Measurements from ENCODE around the gene LRP11.
A peak's percentile ranks its signal among the peaks of the same experiment; 100 is the strongest.
"Not testable (repeated sequence)": the region's sequence is repeated elsewhere in the genome, so short reads cannot be mapped to it uniquely, and the experiment has no call there.

The LRP11 gene

DNA sequence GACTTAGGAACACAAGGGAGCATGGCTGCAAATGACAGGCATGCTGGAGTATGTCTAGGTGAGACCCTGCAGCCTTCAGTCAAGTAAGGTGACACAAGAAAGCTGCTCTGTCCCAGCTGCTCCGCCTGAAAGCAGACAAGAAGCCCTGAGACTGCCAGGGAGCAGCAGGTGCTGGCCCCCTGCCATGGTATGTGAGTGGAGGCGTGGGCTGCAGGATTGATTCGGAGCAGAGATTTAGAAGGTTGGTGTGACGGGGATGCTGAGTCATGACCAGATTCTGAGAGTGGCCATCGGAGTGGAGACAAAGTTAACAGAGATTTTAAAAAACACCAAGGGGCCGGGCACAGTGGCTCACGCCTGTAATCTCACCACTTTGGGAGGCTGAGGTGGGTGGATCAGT, 17.8 kb downstream of the LRP11 start:
- no peak for DNase-seq

GRCh38 chr6:149845549-149845948, 18.6 kb downstream of the LRP11 start:
- no peak for DNase-seq

- no peak for DNase-seq
Measured at GRCh38 chr6:149844480-149844879, 19.7 kb downstream of the LRP11 start.

GRCh38 chr6:149844036-149844435, 20.1 kb downstream of the LRP11 start:
- DNase-seq: not testable (repeated sequence)

- no peak for DNase-seq
Measured at GRCh38 chr6:149843051-149843633, 21.0 kb downstream of the LRP11 start.

GRCh38 chr6:149842331-149842730, 21.8 kb downstream of the LRP11 start:
- no peak for DNase-seq

GRCh38 chr6:149840345-149841075, 23.6 kb downstream of the LRP11 start:
- peak; percentile 90 for DNase-seq

DNA sequence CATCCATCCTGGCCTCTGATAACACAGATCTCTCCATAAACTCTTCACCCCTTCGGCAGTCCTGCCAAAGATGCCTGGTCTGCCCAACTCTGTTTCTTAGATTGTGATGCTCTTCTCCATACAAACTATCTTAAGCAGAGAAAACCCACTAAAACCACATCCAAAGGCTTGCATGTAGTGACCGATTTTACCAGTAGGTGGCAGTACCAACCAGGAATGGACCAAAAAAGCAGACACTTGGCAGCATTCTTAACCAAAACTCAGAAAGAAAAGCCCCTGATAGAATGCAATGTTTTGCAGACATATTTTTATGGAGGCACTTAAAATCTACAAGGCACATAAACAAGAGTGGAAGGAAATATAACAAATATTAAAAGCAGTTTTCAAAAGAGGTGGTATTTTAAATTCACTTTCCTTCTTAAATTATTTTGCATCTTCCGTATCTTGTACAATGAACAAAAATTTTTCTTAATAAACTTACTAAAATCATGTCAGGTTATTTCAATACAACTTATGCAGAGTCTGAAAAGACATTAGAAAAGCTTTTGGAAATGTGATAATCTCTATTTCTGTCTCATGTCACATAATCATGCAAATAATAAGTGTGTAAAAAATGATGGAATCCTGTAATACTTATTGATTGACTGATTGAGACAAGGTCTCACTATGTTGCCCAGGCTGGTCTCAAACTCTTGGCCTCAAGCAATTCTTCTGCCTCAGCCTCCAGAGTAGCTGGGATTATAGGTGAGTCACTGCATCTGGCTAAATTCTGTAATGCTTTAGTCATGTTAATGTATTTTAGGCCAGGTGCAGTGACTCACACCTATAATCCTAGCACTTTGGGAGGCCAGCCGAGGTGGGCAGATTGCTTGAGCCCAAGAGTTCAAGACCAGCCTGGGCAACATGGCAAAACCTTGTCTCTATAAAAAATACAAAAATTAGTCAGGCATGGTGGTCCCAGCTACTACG, 29.4 kb downstream of the LRP11 start:
- DNase-seq: peak; percentile 17

- DNase-seq: no peak
Measured at GRCh38 chr6:149833651-149834050, 30.5 kb downstream of the LRP11 start.

DNA sequence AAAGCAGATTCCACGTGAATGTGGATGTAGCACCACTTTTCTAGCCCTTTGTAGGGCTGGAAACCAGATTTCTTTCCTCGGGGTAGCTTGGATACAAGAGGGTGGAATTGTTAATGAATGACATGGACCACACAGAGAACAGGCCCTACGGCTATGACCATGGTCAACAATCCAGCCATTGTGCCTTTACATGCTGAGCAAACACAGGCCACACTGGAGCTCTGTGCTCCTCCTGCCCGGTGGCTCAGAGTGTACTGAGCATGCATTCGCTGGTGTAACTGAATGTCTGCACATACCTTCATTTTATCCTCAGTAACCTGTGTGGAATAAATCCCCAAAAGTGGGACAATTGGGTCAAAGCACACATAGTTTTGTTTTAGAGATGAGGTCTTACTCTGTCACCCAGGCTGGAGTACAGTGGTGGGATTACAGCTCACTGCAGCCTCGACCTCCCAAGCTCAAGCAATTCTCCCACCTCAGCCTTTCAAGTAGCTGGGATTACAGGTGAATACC, 32.8 kb downstream of the LRP11 start:
- DNase-seq: no peak

DNA sequence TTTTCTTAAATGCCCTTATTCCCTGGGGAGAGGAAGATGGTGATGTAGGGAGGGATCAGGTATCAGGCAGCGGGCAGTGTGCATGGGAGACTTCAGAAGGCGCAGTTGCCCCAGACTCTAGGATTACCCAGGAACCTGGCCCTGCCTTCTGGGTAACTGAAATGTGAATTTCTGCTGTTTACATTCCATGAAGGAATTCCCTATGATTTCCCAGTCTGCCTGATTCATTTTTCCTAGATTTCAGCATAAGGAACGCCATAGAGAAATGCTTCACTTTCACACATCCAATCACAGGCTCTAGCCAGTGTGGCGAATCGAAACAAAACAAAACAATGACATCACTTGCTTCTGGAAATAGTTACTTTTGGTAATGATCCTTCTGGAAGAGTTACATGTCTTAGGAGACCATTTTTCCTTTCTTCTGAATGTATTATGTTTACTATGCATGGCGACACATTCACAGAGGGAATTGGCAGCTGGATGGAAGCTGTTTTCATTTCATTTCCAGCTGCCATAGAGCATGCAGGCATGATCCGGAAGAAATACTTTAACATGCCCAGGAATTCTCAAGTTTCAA, 33.3 kb downstream of the LRP11 start:
- DNase-seq: no peak

- no peak for DNase-seq
Measured at GRCh38 chr6:149825292-149825691, 38.9 kb downstream of the LRP11 start.

GRCh38 chr6:149823013-149823412, 41.1 kb downstream of the LRP11 start:
- DNase-seq: no peak

GRCh38 chr6:149821492-149821891, 42.7 kb downstream of the LRP11 start:
- no peak for DNase-seq

DNA sequence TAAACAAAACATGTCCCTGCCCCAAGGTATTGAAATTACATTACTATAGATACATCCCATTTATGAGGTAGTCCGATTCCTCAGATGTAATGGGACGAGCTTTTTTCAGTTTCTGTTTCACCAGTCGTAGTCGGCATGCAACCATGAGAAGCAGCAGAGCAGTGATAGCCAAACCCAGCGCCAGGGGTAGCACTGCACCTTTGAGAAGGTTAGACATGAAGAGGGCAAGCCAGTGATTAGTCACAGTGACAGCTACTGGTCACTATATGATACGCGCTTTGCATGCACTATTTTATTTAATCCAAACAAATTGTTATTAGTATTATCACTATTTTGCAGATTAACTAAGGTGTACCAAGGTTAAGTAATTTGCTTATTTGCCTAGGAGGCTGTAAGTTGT, 43.7 kb downstream of the LRP11 start:
- no peak for DNase-seq

DNA sequence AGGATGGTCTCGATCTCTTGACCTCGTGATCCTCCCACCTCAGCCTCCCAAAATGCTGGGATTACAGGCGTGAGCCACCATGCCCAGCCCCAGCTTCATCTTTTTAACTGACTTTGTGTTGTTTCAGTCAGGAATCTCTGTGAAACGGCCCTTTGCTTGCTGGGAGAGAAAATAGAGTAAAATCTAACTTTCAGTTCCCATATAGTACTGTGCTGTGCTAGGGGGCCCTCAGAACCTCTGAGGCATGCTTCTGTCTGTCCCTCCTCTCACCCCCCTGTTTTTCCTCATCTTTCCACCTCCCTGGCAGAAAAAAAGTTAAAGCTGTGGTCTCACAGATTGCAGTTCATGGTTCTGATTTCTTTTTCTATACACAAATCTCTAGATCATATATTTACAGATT, 48.4 kb downstream of the LRP11 start:
- no peak for DNase-seq

- no peak for DNase-seq
Measured at GRCh38 chr6:149813351-149813750, 50.8 kb downstream of the LRP11 start.

- DNase-seq: no peak
Measured at GRCh38 chr6:149809798-149810197, 54.4 kb downstream of the LRP11 start.

DNA sequence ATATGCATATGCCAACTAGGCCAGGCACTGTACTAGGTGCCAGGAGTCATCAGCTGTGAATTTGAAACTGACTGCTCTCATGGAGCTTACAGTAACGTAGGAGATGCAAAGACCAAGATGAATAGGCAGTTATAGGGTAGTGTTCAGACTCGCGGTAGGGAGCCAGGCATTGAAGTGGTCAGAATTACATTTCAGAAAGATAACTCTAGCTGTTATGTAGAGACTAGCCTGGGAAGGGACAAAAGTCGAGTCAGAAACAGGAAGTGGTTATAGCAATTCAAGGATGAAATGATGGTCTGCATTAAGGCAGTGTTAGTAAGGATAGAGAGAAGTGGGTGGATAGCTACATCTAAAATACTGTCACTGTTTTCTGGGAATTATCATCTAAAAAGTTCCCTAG, 58.0 kb downstream of the LRP11 start:
- no peak for DNase-seq

DNA sequence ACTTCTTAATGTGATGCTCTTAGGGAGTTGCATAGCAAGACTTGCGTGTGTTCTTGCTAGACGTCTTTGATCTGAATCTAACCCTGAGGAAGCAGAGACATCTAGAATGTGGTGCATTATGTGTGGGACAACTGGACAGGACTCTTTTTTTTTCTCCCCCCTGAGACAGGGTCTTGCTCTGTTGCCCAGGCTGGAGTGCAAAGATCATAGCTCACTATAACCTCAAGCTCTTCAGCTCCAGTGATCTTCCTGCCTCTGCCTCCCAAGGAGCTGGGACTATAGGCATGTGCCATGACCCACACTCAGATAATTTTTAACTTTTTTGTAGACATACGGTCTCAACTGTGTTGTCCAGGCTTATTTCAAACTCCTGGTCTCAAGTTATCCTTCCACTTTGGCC, 80.6 kb downstream of the LRP11 start:
- DNase-seq: no peak

DNA sequence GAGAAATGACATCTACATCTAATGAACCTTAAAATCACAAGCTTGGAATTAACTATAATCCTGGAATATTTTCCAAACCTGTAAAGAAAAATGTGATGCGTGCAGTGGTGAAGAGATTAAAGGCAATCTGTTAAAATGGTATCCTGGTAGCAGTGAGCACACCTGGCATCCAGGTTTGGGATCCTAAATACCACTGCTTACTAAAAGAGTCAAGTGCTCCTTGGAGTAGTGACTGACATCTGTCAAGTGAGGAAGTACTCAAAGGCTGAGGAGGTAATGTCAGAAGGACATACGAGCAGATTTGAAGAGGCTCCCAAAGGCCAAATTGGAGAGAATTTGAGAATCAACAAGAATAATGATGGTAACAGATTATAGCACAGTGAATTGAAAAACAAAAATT, 81.8 kb downstream of the LRP11 start:
- no peak for DNase-seq

DNA sequence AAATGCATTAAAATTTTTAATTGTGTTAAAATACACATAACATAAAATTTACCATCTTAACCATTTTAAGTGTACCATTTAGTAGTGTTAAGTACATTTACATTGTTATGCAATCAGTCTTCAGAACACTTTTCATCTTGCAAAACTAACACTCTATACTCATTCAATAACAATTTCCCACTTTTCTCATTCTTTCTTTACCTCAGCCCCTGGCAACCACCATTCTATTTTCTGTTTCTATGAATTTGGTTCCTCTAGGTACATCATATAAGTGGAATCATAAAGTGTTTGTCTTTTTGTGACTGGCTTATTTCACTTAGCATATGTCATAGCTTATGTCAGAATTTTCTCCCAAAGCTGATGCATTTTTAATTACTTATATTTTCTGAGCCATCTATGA, 82.4 kb downstream of the LRP11 start:
- DNase-seq: no peak

GRCh38 chr6:149779644-149779963, 84.6 kb downstream of the LRP11 start:
- DNase-seq: no peak
